HG03097 (cell line): ENCODE data around the gene RMI2.
A peak's percentile ranks its signal among the peaks of the same experiment; 100 is the strongest.

Source experiments
- ATAC-seq: cut with Tn5 transposase; IDR thresholded peaks from one replicate; pipeline ENCODE4 v1.9.1; 2021; ENCODE audit not compliant: unreplicated experiment, low FRiP score

The RMI2 gene

DNA sequence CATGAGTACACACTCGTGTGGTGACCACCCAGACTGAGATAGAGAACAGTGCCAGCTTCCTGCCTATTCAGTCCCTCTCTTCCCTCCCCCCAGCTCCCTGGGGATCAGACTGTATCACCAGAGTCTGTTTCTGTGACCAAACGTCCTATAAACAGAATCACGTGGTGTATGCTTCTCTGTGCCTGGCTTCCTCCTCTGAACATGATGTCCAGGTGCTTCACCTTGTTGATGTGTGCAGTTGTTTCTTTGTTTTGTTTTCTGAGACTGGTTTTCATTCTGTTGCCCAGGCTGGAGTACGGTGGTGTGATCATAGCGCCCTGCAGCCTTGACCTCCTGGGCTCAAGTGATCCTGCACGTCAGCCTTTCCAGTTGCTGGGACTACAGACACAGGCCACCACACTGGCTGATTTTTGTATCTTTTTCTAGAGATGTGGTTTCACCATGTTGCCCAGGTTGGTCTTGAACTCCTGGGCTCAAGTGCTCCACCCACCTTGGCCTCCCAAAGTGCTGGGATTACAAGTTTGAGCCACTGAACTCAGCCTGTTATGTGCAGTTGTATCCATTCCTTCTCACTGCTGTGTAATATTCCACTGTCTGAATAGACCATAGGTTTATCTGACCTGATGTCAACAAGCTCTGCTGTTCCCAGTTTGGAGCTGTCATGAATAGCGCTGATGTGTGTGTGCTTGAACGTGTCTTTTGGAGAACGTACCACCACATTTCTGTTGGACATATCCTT is 35.2 kb upstream of the RMI2 start:
- no peak for ATAC-seq

DNA sequence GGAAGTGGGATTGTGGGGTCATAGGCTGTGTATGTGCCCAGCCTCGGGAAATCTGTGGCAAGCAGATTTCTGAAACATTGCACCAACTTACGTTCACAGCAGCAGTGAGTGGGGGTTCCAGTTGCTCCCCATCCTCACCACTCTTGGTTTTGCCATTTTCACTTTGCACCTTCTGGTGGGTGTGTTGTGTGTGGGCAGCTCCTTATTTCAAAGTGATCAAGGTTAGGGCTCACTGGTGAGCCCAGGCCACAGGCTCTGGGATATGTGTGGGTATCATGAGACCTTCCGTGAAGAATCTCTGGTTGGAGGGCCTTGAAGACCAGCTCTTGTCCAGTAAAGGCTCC is 34.7 kb upstream of the RMI2 start:
- ATAC-seq, result no peak

DNA sequence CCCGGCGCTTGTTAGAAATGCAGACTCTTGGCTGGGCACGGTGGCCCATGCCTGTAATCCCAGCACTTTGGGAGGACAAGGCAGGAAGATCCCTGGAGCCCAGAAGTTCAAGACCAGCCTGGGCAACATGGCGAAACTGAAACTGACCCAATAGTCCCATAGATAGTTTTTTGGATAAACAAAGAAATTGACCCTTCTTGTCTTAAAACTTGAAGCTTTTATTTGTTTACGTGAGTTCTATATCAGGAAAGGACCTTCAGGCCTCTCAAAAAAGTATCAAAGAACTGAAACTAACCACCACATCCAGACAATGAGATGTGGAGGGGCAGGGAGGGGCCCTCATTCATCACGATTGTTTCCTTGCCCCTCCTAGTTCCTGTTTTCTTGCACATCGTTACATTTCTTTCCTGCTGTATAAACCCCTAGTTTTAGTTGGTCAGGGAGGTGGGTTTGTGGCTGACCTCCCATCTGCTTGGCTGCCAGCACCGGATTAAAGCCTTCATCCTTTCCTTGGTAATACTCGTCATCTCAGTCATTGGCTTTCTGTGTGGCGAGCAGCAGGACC is 34.2 kb upstream of the RMI2 start:
- peak; percentile 35 for ATAC-seq

DNA sequence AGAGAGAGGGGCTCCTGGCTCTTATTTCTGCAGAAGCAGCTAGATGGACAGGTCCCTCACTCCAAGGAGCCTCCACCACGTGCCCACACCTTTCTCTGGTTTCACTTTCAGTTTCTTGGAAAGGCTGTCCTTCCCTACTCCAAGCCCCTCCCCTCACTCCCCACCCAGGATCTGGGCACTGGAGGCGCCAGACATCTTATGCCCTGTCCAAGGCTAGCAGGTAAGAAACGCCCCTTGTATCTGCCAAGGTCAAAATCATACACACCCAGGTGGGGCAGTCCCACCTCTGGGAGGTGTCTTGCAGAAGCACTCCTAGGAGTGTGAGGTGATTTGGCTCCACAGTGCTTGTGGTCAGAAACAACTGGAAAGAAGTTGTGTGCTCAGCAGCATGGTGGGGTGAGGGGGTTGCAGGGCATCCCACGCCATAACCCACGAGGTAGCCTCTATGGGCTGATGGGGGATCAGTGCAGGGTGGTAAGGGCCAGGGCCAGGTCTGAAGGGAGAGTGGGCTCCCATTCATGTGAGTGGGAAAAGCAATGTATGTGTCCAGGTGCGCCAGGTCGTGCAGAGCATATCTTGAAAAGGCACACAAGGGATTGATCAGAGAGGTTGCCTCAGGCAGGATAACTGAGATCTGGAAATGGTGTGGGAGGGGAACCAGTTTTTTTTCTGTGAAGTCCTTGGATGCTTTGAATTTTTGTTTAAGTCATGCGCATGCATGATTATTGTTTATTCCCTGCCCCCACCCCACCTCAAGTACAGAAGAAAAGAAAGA is 32.4 kb upstream of the RMI2 start:
- no peak for ATAC-seq

DNA sequence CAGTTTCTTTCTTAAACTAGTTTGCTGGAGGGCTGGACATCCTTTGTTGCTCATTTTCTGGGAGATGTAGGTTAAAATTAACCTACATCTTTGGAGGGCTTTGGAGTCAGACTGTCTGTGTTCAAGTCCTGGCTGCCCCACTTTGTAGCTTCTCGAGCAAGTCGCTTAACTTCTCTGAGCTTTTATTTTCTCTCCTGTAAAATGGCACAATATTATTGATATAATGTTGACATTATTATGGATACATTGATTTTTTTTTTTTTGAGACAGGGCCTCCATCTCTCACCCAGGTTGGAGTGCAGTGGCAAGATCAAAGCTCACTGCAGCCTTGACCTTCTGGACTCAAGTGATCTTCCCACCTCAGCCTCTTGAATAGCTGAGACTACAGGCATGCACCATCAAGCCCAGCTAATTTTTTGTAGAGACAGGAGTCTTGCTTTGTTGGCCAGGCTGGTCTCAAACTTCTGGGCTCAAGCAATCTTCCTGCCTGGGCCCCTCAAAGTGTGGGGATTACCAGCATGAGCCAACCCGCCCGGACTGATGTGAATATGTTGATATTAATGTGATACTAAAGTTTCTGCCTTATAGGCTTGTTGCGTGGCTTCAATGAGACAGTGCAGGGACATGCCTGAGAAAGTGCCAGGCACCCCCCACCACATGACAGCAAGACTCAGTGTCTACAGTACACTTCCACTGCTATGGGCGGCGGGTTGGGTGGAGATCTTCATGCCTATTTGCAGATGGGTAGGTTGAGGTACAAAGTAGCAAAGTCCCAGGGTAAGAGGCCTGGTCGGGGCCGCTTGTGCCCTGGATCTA is 31.6 kb upstream of the RMI2 start:
- ATAC-seq, result no peak

DNA sequence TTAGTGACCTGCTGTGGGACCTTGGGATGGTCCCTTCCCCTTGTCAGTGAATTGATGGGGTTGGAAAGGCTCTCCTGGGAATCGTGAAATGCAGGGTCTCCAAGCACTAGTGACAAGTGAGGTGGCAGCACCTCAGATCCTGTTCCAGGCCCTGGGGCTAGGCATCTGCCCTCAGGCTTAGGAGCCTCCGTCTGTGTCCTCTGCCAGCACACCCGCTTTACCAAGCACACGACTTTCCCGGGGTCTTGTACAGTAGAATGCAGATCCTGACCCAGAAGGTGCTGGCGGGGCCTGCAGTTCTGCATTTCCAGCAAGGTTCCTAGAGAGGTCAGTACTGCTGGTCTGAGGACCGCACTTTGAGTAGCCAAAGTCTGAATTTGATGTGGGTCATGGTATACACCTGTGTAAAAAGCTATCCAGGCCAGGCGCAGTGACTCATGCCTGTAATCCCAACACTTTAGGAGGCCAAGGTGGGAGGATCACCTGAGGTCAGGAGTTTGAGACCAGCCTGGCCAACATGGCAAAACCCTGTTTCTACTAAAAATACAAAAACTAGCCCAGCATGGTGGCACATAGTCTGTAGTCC is 30.9 kb upstream of the RMI2 start:
- ATAC-seq, result no peak

DNA sequence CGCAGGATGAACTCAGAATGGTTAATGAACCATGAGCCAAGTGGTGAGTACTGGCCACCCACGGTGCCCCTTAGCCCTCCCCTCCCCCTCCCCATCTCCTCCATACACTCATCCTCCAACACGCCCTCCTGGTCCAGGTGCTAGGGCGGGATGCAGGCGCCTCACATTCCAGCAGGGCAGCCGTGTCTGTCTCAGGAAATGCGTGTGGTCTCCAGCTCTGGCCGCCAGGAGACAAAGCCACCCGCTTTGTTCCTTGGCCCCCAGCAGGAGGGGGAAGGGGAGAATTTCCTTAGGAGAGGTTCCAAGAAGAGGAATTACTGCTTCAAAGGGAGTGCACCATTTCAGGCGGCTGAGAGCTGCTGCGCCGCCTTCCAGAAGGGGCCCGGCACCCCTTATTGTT is 29.7 kb upstream of the RMI2 start:
- ATAC-seq, result no peak

DNA sequence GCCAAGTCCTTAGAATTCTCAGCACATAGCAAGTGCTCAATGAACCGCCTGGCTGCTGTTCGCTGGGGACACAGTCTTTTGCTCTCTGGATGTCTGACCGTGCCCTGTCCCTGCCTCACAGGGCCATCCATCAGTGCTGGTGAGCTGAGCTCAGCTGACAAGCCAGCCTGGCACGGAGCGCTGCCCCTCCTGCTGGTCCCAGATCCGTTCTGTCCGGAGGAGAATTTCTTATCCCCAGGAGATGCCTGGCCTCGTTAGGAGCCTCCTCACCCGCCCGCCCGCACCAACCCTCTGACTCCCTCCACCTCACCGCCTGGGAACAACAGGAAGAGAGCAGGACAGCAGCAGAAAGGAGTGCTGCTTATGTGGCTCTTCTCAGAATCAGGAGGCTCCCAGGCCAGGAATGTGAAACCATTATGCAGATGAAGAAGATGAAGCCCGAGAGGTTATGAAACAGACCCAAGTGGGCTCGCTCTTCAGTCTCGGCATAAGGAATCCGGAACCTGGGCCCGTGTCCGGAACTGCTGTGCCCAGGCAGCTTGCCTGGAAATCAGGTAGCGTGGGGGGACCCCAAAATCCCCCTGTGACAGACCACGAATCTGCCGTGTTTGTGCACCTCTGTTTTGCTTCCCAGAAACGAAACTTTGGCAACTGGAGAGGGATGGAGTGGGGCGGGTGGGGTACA is 28.8 kb upstream of the RMI2 start:
- ATAC-seq, result no peak

DNA sequence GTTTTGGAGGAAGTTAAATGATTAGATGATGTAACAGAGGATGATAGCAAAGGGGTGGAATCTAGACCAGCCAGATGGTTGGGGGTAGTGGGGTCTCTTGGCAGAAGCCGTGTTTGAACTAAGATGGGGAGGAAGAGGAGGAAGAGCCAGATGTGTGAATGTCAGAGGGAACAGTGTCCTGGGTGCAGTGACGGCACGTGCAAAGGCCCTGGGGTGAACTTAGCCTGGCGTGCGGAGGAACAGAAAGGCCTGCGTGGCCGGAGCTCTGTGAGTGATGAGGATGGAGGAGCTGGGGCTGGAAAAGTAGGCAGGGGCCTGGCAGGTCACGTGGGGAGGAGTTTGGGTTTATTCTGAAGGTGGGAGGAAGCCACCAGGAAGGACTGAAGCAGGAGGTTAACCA is 26.4 kb upstream of the RMI2 start:
- no peak for ATAC-seq

DNA sequence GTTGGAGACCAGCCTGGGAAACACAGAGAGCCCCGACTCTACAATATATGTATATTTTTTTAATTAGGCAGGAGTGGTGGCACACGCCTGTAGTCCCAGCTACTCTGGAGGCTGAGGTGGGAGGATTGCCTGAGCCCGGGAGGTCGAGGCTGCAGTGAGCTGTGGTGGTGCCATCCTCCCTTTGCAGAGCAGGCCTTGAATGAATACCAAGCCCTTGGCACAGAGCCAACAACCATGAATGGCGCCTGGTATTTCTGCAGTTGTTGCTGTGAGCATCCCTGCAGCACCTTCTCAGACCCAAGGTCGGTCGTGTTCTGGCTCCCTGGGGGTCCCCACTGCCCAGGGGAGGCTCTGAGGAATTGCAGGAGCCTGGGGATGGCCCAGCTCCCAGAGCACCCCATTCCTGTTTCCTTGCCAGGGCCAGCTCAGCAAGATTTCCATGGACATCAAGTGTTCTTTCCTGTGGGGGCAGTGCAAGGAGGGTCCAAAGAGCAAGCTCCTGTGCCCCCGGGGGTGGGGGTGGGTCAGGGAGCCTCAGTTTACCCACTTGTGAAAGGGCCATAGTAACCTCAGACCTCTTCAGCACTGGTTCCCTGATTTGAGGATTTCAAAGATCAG is 25.6 kb upstream of the RMI2 start:
- ATAC-seq, result no peak

DNA sequence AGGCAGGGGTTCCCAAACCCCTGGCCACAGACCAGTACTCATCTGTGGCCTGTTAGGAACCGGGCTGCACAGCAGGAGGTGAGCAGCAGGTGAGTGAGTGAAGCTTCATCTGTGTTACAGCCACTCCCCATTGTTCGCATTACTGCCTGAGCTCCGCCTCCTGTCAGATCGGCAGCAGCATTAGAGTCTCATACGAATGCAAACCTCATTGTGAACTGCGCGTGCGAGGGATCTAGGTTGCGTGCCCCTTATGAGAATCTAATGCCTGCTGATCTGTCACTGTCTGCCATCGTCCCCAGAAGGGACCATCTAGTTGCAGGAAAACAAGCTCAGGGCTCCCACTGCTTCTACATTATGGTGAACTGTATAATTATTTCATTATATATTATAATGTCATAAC is 25.1 kb upstream of the RMI2 start:
- no peak for ATAC-seq

DNA sequence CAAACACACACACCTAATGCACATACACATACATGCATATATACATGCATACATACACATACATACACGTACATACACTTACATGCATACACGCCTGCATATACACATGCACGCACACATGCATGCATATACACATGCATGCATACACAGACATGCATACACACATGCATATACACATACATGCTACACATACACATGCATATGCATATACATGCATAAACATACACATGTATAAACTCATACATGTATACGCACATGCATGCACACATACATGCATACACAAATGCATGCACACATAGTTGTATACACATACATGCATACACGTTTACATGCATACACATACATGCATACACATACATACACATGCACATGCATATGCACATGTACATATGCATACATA is 23.6 kb upstream of the RMI2 start:
- ATAC-seq, result no peak

DNA sequence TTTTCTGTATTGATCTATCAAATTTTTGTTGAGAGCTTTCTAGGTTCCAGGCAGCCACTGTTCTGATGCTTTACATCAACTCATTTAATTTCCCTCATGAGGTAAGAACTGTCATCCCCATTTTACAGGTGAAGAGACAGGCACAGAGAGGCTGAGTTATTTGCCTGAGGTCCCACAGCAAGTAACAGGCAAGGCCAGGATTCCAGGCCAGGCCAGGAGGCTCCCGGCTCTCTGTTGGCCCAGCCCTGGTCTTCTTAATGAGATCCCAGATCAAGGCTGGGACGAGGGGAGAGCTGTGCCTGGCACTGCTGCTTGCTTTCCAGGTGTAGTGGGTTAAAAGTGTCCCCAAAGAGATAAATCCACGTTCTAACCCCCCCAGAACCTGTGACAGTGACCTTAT is 22.4 kb upstream of the RMI2 start:
- ATAC-seq, result no peak

DNA sequence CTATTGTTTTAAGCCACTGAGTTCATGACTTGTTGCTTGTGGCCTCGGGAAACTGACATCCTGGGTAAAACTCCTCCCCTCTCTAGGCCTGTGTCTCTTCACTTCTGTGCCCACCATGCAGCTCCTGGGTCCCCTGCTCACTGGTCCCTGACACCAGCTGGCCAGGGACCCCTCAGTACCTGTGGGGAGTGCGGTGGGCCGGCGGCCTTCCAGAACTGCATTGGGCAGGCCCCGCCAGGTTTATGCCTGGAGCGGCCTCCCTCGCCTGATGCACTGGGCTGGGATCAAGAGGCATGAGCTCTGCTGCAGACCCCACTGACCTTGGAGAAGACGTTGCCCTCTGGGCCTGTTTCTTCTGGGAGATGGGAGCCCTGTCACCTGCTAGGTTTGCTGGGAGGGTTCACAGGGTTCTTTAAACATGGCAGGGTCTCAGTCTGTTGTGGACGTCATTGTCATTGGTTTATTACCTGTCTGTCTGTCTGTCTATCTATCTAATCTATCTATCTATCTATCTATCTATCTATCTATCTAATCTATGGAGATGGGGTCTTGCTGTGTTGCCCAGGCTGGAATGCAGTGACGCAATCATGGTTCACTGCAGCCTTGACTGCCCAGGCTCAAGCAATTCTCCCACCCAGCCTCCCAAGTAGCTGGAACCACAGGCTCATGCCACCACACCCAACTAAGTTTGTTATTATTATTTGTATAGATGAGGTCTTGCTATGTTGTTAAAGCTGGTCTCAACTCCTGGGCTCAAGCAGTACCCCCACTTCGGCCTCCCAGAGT is 21.5 kb upstream of the RMI2 start:
- no peak for ATAC-seq

DNA sequence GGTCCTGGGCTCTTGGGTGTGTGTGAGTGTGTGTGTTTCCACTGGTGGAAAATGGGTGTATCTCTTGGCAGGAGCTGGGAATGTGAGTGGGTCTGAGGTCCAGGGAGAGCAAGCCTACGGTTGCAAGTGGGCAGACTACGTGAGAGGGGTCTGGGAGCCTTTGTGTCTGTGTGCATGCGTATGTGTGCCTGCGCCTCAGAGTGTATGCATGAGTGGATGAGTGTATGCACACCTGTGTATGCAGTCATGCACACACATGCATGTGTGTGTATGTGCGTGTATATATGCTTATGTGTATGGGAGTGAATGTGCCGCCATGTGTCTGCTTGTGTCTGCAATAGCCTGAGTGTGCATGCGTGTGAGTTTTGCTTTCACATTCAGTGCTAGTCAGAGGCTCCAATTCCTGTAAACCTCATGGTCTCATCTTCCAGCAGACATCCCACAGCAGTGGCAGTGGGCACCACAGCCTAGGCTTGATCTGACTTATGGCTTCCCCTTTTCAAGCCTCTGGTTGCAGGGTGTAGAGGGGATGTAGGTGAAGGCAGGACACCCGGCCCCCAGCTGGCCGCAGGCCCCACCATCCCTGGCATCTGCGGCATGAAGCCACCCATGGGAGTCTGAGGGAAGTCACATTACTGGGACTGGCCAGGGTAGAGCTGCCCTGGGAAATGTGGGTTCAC is 19.7 kb upstream of the RMI2 start:
- ATAC-seq, result no peak

DNA sequence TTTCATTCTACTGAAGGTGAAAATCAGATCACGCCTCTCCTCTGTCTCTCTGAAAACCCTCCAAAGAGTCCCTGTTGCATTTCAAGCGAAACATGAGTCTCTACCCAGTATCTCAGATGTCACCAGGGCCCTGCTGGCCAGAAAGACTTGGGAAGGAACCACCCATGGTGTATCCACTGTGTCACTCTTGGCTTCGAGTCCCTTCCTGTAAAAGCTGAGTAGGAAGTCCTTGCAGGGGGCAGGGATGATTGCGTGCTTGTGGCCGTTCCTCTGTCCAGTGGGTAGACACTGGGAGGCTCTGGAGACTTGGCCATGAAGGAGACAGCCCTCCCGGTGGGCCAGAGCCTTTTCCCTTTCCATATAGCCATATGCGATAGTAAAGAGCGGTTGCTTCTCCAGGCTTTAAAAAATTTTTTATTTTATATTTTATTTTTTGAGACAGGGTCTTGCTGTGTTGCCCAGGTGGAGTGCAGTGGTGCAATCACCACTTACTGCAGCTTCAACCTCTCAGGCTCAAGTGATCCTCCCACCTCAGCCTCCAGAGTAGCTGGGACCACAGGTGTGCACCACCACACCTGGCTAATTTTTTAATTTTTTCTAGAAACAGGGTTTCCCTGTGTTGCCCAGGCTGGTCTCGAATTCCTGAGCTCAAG is 19.0 kb upstream of the RMI2 start:
- ATAC-seq, result no peak

DNA sequence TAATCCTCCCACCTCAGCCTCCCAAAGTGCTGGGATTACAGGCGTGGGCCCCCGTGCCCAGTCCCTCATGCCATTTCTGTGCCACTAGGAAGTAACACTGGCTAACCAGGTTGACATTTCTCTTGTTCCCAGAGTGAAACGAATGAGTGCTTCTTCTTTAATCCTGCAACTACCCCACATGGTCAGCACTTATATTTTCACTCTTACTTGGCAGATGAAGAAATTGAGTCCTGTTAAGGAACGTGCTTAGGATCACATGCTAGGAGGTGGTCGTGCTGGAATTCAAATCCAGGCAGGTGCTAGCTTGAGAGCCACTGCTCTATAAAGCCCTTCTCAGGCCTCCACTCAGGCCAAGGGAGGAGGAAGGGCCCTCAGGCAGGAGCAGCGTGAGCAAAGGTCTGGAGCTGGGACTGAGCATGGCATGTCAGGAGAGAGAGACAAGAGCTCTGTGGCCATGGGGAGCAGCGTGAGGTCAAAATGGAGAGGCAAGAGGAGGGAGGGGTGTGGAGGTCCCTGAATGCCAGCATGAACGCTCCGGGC is 18.5 kb upstream of the RMI2 start:
- no peak for ATAC-seq
